Glomerular visceral epithelial cell (primary cell): ENCODE results near the gene QARS1.

Experiments
- DNase-seq: peaks from one replicate; pipeline ENCODE4 v3.0.0-alpha.2; 2016; ENCODE audit errors: extremely low spot score

QARS1 gene

DNA sequence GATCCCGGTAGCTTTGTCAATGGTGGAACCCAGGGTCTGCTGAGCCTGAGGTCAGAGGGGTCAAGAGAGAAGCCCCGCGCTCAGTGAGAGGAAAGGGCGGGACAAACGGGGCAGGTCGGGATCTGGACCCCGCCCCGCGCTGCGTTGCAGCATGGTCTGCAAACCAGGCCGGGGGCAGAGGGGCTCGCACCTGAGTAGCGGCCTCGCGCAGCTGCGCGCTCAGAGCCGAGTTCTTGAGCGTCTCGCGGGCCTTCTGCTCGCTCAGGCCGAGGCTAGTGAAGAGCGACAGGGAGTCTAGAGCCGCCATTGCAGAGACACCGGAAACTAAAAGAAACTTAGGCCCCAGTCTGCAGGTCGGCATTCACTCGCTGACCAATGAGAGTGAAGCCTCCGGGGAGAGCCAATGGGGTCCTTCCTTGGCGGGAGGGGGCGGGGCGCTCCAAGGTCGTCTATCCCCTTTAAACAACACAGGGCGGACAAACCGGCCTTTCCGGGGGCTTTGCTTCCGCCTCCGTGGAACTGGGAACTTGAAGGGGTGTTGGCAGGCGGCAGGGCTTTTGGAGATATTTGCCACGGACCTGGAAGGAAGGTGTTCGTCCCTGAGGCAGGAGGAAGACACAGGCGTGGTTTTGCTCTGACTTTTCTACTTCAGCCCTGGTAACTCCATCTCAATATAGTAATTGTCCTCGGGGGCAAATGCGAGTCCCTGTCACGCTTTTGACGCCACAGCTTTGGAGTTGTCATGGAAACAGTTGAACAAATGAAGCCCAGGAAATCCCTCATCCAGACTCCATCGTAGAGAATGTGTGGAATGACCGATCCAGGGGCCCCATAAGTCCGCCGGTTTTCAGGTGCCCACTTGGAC lies at the start of gene QARS1:
Gene QARS1 (minus strand): TSS at position 331 of the 865 bp plus-strand sequence. CDS start 24 bp downstream, at position 307.
- peak; percentile 92 for DNase-seq

DNA sequence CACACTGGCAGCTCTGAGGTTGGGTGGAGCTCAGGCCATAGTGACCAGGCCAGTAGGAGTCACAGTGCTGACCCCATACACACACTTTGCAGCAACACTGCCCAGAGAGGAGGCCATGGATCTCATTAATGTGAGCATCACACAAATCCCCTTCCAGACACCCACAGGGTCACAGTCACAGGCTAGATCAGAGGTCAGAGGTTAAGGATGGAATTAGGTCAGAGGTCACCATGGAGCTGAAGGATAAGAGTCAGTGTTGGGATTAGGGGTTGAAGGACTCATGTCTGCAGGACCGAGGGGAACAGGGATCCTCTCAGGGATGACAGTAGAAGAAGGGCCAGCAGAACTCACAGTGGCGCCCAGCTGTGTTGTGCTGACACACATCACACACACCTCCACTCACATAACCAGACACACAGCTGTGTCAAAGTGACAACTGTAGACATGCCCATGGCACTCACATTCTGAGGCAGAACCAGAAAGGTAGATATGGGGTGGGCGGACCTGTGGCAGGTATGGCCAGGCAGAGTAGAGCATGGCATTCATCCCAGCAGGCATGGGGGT lies 48.9 kb upstream of the QARS1 start:
- DNase-seq: no peak

DNA sequence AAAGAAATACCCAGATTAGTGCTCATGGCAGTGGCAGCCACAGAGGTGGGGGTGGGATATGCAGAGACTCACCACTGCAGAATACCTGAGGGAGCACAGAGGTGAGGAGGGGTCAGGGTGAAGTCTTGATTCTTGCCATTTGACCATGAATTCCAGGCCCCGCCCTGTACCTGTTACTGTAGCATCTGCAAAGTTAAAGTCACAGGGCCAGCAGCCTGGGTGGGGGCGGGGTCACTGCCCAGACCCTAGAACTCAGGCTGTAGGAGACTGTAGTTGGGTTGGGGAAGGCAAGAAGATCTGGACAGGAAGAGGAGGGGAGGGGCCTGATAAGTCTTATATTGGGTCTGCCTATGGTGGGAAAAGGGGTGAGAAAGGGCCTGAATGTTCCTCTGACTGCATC lies 47.1 kb upstream of the QARS1 start:
- DNase-seq: no peak

DNA sequence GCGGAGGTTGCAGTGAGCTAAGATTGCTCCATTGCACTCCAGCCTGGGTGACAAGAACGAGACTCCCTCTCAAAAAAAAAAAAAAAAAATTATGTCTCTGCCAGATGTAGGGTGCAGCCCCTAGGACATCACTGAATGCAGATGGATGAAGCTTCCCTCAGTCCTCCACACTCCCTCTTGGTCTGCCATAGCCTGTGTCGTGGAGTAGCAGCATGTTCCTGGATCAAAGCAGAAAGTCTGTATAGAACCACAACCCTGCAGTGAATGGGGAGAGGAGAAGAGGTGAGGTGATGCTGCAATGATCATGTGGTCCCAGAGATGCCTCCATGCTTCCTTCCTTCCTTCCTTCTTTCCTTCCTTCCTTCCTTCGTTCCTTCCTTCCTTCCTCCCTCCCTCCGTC lies 43.6 kb upstream of the QARS1 start:
- DNase-seq: no peak

DNA sequence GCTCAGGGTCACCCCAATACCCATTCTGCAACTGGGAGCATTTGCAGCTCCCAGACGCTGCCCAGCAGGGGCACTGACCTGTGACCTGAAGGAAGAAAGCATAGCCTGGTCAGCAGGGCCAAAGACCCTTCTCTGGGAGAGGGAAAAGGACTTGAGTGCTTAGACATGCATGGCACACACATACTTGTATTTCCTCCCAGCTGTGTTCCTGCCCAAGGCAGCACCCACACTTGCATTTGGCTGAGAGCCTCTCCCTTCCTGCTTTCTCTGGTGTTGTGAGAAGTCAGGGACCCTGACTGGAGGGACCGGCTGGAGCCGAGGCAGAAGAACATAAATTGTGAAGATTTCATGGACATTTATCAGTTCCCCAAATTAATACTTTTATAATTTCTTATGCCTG lies 35.5 kb upstream of the QARS1 start:
- DNase-seq: no peak

DNA sequence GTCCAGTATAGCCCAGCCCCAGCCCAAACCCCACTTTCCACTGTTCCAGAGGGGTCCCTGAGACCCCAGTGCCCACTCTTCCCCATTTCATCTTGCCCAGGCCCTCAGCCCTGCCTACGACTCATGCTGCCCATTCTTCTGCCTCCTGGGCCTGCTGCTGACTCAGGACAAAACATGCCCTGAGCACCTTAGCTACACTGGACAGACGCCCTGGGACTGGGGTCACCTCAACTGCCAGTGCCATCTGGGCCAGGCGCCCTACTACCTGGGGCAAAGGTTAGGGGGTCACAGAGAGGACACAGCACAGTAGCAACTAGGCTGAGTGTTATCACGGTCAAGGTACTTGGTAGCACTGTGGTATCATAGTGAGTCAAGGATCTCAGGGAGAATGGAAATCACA lies 30.9 kb upstream of the QARS1 start:
- no peak for DNase-seq

DNA sequence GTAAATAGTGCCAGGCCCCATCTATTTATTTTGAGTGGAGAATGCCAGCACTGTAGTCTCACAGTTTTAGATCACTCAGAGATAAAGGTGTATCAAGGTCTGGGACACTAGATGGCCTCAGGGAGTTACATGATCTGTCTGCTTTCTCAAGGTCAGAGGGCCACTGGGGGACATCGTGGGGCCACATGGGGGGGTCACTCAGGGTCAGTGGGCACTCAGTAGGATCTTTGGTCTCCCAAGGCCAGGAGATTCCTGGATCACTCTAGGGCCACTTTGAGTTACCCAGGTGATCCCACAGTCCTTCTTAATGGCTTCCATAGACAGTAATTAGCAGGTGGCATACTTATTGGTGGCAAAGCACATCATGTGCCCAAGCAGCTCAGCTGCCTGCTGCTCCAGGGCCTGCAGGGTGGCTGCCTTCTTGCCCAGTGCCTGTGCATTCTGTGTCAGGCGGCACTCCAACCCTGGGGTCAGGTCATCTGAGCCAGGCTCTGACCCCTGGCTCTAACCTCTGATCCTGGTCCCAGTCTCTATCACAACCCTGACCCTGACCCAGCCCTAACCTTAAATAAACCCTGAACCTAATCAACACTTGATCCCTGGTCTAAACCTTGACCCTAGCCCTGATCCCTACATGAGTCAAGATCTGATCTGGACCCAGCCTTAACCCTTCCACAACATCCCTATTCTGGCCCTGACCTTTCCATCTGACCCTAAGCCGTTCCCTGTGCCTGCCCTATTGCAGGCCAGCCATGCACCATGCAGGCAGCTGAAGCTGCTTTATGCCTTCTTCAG lies 30.1 kb upstream of the QARS1 start:
- DNase-seq: no peak

DNA sequence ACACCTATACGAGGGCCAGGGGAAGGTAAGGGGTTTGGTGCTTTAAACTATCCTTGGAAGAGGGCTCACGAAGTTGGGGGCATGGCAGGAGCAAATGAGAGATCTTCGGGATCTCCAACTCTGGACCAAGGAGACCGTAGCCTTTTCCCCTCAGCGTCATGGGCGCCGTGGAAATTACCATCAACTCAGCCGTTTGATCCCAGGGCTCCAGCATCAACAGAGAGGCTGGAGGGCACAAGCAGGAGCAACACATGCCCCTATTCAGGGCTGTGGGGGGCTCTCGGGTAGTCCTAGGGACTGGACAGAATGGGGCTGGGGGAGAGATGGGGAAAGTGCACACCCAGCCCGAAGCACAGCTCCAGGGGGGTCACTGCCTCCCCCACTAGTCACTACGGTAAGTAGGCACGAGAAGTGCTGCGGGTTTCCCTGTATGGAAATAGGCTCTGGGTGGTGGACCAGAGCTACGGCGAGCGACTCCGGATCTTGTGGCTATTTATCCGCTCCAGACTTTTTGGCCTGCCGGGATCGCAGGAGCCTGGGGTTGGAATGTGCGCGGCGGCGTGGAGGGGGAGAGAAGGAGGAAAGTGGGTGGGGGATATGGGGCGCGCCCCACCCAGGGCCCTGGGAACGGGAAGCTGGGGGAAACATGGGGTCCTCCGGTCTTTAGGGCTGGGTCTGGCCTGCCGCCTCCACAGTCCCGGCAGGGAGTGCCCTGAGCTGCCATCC lies 28.8 kb upstream of the QARS1 start:
- DNase-seq: peak; percentile 89

DNA sequence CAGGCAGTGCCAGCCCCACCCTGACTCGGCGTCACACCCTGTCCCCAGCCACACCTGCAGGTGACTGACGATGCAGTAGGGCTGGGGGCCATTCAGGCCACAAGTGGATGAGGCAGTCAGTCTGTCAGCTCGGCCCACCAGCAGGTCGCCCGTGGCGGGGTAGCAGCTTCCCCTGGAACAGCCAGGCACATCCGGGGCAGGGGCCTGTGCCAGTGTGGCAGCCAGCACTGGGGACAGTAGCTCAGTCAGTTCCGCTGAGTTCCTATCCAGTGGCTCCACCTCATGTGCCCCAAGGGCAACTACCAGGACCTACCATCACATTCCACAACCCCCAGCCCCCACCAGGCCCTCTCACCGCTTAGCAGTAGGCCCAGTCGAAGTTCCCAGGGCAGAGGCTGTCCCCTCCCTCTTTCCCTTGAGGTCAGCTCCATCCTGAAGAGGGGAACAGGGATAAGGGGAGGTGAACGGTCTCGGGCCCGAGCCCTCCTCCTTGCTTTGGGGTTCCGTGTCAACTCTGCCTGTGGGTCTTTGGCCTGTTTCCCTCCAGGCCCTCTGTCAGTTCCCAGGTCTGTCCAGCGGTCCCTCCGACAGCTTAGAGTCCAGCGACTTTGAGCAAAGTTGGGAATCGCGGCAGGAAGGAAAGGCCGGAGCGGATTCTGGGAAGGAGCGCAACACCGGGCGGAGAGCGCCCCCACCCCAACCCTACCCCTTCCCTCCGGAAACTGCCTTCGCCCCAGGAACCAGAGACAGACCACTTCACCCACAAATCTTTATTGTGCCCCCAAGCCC lies 28.1 kb upstream of the QARS1 start, which contains the start of gene LAMB2:
Gene LAMB2 (minus strand): TSS at position 614 of the 789 bp plus-strand sequence. CDS start 183 bp downstream, at position 431.
- DNase-seq: peak; percentile 68

DNA sequence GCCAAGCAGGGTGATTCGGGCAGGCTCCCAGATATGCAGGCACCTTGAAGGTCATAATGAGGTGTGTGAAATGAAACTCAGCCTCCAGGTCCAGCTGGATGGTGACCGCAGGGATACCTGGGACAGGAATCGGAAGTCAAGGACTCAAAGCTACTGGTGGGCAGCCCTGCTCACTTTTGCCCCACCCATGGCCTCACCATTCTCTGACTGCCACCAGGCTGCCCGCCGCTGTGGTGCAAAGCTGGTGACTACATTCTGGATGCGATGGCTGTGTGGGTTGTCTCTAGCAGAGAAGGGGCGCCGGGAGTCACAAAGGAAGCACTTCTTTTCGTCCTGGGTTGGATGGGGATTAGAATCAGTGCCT lies 27.5 kb upstream of the QARS1 start:
- no peak for DNase-seq

DNA sequence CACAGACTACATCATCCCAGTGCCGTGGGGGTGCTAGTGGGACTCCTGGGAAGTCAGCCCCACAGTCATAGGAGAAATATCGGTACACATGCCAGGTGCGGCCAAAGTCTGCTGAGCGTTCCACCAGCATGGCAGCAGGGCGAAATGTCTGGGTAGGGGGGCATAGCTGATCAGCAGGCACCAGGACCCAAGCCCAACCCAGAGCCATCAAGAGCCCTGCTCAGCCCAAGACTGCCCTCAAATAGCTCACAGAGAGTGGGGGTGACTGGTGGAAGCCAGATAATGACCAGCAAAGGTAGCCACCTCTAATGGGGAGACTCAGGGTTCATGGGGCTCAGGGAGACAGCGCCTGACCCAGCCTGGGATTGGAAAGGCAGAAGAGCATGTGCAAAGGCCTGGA lies 27.0 kb upstream of the QARS1 start:
- DNase-seq: no peak

DNA sequence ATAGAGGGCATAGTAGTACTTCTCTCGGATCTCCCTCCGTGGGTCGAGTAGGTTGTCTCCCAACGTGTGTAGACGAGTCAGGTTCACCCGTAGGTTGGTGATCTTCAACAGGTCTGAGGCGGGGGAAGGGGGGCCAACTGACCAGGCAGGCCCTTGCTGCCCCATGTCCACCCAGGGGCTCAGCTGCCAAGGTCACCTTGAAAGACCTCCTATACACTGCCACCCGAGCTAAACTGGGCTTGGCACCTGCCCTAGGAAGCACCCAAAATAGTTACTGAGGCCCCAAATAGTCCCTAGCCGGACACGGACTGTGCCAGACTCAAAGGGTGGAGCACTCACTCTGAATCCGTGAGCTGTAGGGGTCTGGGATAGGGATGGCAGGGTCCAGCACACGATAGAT lies 26.5 kb upstream of the QARS1 start:
- DNase-seq: no peak

DNA sequence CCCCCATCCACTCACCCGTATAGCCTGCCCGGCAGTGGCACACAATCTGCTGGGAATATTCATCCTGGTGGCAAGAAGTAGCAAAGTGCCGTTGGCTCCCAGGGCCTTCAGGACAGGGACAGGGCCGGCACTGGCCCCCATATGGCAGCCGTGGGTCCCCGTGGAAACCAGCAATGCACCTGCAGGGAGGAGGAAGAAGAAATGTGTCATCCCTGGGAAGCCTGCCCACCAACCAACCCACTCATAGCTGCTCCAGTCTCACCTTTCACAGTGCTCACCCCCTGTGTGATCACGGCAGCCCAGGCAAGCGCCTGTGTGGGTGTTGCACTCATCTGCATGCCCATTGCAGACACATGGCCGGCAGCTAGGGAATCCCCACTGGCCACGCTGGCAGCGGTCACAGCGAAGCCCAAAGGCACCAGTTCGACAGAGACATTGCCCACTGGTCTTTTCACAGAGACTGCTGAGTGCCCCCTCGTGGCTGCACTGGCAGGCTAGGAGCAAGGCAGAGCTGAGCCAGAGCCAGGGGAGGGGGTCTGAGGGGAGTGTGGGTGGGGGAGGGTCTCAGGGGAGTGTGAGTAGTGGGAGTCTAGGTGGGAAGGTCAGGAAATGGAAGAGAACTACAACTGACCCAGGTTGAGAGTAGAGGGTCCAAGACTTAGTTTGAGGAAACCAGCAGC lies 20.6 kb upstream of the QARS1 start:
- no peak for DNase-seq

DNA sequence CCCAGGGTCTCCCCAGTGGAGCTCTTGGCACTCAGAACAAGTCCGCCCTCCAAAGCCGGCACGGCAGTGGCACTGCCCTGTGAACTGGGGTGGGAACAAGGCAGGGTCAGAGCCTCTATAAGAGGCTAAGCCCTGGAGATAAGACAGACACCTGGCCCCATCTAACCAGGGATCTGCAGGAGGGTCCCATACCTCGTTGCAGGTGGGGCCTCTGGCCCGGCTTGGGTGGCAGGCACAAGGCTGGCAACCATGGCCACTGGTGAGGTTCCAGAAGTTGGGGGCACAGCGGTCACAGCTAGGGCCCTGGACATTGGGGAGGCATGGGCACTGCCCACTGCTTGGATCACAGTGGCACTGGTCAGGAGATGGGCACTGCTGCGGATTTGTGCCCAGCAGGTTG lies 19.6 kb upstream of the QARS1 start:
- DNase-seq: no peak

DNA sequence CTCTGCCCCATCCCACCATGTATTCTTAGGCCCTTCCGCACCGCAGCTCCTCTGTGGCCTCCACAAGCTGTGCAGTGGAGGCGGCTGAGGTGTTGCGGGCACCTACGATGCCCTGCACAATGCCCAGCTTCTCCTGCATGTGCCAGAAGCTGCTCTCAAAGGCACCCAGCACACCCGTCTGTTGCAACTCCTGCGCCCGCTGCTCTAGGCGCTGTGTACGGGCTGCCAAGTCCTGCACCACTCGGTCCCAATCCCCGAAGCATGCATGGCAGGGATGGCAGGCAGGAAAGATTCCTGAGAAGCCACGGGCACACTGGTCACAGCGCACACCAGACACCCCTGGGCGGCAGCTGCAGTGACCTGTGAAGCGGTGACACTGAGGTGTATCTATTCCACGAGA lies 19.1 kb upstream of the QARS1 start:
- no peak for DNase-seq

DNA sequence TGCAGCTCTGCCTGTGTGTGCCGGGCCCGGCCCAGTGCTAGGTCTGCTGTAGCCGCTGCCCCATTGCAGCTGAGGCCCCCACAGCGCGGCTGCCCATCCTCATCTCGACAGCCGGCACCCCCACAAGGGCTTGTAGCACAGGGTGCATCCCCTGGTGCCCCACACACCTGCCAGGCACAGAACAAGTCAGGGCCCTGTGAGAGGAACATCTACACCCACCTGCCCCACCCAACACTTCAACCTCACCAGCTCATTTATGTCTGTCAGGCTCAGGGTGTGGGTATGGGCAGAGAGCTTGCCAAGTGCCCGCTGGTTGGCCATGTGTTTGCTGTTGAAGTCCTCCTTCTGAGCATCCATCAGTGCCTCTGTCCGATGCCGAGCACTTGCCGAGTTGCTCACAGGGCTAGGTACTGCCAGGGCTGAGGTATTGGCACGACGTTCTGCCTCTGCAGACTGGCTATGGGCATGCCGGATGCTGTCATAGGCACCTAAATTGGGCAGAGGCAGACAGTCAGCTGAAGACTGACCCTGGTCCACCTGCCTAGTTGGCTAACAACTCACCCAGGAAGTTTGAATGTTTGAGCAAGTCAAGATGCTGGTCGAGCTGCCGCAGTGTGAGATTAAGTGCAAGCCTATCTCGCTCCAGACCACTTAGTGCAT lies 18.5 kb upstream of the QARS1 start:
- no peak for DNase-seq

DNA sequence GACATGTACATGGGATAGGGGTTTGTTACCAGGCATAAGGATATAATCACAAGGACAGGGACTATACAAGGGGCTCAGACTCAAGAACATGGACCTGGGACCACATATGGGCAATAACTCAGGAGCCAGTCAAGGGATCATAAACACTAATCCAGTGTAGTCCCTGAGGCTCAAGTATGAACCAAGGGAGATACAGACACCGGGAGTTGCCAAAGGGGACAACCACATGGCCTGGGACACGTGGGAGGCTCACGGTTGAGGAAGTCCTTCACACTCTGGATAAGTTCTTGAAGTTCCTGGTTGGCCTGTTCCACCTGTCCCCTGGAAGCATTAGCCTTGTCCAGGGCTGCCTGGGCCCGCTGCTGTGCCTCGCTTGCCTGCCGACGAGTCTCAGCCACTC lies 17.9 kb upstream of the QARS1 start:
- DNase-seq: no peak

DNA sequence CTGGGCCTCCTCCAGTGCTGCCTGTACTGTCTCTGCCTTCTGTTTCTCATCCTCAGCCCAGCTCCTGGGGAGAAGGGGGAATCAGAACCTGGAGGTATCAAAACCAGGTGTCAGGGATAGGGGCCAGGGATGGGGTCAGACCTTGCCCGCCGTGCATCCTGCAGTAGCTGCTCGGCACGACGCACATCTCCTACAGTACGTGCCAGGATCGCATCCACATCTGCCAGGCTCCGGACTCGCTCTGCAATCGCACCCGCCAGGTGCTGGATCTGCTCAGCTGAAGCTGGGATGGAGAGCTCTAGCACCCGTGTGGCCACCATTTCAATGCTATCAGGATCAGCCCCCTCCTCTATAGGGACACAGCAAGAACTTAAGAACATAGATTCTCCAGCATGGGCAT lies 17.5 kb upstream of the QARS1 start:
- DNase-seq: no peak

DNA sequence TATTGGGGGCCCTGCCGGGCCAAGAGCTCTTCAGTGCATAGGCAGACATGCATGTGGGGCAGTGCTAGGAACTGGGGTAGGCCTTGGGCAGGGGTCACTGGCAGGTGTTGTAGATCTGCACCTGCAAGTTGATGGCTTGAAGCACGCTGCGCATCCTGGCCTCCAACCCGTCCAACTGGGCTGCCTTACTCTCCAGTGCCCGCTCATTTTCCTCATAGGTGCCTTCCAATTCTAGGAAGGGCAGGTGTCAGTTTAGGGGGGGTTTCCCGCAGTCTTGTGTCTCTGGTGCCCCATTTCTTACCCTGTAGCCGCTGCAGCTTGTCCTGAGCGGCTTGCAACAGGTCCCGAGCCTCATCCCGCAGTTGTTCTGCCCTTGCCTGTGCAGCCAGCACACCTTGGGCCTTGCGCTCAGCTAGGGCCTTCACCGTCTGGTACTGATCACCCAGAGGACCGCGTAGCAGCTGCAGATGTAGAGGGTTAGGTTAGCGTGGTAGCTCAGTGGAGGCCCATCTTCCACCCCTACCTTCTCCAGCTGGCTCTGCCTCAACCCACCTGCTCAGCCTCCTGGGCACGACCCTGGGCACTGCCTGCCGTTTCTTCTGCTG lies 16.7 kb upstream of the QARS1 start:
- DNase-seq: no peak
